GM12875 (cell line): Measurements from ENCODE around the gene NSUN7.

Source experiments
- H3K4me3 ChIP-seq: one replicate; pipeline ENCODE4 v1.5.1; 2011; ENCODE audit warnings: low read depth, low read length, control low read depth
- CTCF ChIP-seq: IDR thresholded peaks from 2 replicates; pipeline ENCODE4 v1.5.1; 2011; ENCODE audit warnings: low read depth, mild to moderate bottlenecking, control low read depth, inconsistent platforms, low read length, moderate library complexity, borderline replicate concordance; ENCODE audit not compliant: insufficient read depth

Gene NSUN7

DNA sequence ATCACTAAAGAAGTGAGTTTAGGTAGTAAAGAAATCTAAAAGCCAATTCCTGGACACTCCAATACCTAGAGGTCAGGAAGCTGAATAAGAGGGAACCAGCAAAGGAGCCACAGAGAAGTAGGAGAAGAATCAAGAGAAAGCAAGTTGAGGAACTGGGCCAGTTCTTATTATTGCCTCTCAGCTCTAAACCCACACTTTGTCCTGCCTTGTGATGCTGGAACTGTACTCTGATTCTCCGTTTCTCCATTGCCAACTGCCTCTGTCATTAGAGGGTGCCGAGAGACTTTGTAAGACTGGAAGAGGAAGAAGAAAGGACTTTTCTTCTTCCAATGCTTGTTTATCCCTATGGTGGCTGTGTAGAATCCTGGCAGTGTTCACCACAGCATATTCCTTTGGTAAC is 38.6 kb downstream of the NSUN7 start:
- no peak for TF ChIP-seq CTCF
- no peak overlapping the region for H3K4me3 ChIP-seq

- H3K4me3 ChIP-seq = no peak overlapping the region
- no peak for TF ChIP-seq CTCF
These were observed 39.3 kb downstream of the NSUN7 start for GRCh38 chr4:40789031-40789430.

- H3K4me3 ChIP-seq = no peak overlapping the region
- TF ChIP-seq CTCF = no peak
These were observed 40.0 kb downstream of the NSUN7 start for GRCh38 chr4:40789771-40790170.

DNA sequence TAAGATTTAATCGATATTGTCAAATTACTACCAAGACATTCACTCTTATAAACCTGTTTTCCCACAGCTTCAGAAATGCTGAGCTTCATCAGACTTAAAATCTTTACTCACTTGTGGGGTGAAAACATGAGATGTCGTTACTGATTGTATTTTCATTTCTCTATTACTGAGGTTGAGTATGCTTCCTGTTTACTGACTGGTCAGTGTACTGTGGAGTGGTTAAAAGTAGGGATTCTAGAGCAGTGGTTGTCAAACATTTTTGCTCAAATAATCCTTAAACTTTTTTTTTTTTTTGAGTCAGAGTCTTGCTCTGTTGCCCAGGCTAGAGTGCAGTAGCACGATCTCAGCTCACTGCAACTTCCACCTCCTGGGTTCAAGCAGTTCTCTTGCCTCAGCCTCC is 50.3 kb downstream of the NSUN7 start:
- H3K4me3 ChIP-seq = no peak overlapping the region
- TF ChIP-seq CTCF = no peak

DNA sequence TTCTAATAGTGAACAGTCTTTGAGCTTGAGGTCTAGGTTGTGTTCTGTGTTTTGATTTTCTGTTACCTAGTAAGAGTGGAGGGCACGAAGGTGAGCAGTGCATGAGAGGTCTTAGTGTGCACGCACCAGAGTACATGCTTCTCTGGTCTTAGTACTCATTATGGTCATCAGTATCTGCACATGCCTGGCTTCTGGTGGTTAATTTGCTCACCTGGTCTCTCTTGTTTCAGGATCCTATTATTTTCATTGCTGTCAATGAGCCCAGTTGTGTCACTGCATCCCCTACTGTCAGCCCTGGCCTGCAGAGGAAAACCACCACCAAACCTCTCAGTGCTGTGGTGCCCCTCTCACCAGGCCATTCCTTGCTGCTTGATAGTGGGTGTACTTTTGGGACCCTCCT is 54.8 kb downstream of the NSUN7 start:
- no peak overlapping the region for H3K4me3 ChIP-seq
- no peak for TF ChIP-seq CTCF

GRCh38 chr4:40808926-40809457 is 59.2 kb downstream of the NSUN7 start:
- no peak for TF ChIP-seq CTCF
- no peak overlapping the region for H3K4me3 ChIP-seq

GRCh38 chr4:40811956-40812355 is 62.2 kb downstream of the NSUN7 start:
- H3K4me3 ChIP-seq = no peak overlapping the region
- TF ChIP-seq CTCF = no peak
